GM18873 (cell line): Measurements from ENCODE around the gene PACRG.

Experiments
- ATAC-seq: cut with Tn5 transposase; IDR thresholded peaks from one replicate; pipeline ENCODE4 v1.9.1; 2021; ENCODE audit warnings: mild to moderate bottlenecking, moderate library complexity, moderate number of reproducible peaks; ENCODE audit not compliant: unreplicated experiment, low FRiP score

The PACRG gene

GRCh38 chr6:162921062-162921461 is 193.3 kb downstream of the PACRG start:
- ATAC-seq: no peak

- no peak for ATAC-seq
Measured at GRCh38 chr6:162921510-162922040, 193.8 kb downstream of the PACRG start.

- ATAC-seq: no peak
Measured at GRCh38 chr6:162922563-162923166, 194.9 kb downstream of the PACRG start.

- ATAC-seq: no peak
Measured at GRCh38 chr6:162934844-162935243, 207.1 kb downstream of the PACRG start.

- no peak for ATAC-seq
Measured at GRCh38 chr6:162940426-162940825, 212.7 kb downstream of the PACRG start.

- ATAC-seq: no peak
Measured at GRCh38 chr6:162941128-162941527, 213.4 kb downstream of the PACRG start.

- ATAC-seq: no peak
Measured at GRCh38 chr6:162942866-162943265, 215.1 kb downstream of the PACRG start.

GRCh38 chr6:162943369-162943768 is 215.6 kb downstream of the PACRG start:
- no peak for ATAC-seq

- no peak for ATAC-seq
Measured at GRCh38 chr6:162951164-162951743, 223.5 kb downstream of the PACRG start.

- ATAC-seq: no peak
Measured at GRCh38 chr6:162952423-162952822, 224.6 kb downstream of the PACRG start.

GRCh38 chr6:162957062-162957461 is 229.3 kb downstream of the PACRG start:
- ATAC-seq: no peak

GRCh38 chr6:162960679-162961457 is 233.1 kb downstream of the PACRG start:
- ATAC-seq: no peak

- no peak for ATAC-seq
Measured at GRCh38 chr6:162962093-162962492, 234.3 kb downstream of the PACRG start.

GRCh38 chr6:162963861-162964260 is 236.1 kb downstream of the PACRG start:
- no peak for ATAC-seq

GRCh38 chr6:162964488-162965140 is 236.8 kb downstream of the PACRG start:
- no peak for ATAC-seq

GRCh38 chr6:162965366-162965765 is 237.6 kb downstream of the PACRG start:
- ATAC-seq: no peak

GRCh38 chr6:162970246-162970645 is 242.5 kb downstream of the PACRG start:
- no peak for ATAC-seq

- no peak for ATAC-seq
Measured at GRCh38 chr6:162971356-162971755, 243.6 kb downstream of the PACRG start.

GRCh38 chr6:162973151-162973872 is 245.5 kb downstream of the PACRG start:
- ATAC-seq: no peak

- ATAC-seq: no peak
Measured at GRCh38 chr6:162973980-162974379, 246.2 kb downstream of the PACRG start.
